Measurements from ENCODE around the gene GMPPA. TPM values are rescaled to one million over a fixed set of nuclear protein-coding genes. Genes with fewer than 3 reads are reported as not detected.
A peak's percentile ranks its signal among the peaks of the same experiment; 100 is the strongest.

The GMPPA gene
- total RNA-seq, 1 donor from 2014 or later: 30.2 TPM

- peak; percentile 26 for DNase-seq (ENCODE audit: low spot score)
- H3K27ac Mint-ChIP-seq (ENCODE audit: unreplicated experiment): no peak overlapping the region
- H3K4me1 Mint-ChIP-seq (ENCODE audit: unreplicated experiment): peaks cover 16% of the 10 kb centered on the region
- no peak for TF ChIP-seq CTCF (IDR thresholded peaks at IDR 0.05; ENCODE audit: unreplicated experiment)
- peaks cover 6% of the 10 kb centered on the region for H3K36me3 Mint-ChIP-seq (ENCODE audit: low read depth, unreplicated experiment)
- H3K27me3 Mint-ChIP-seq (ENCODE audit: unreplicated experiment): peaks cover 23% of the 10 kb centered on the region
- no peak overlapping the region for H3K4me3 Mint-ChIP-seq (ENCODE audit: unreplicated experiment)
- no peaks in the 10 kb centered on the region for H3K9me3 Mint-ChIP-seq (ENCODE audit: unreplicated experiment)
Observed at GRCh38 chr2:219484343-219485200, 14.1 kb upstream of the GMPPA start.

- Mint-ChIP-seq H3K27me3 (ENCODE audit: unreplicated experiment) (peaks cover 23% of the 10 kb centered on the region), H3K4me1 (ENCODE audit: unreplicated experiment) (peaks cover 16% of the 10 kb centered on the region), H3K36me3 (ENCODE audit: low read depth, unreplicated experiment) (peaks cover 6% of the 10 kb centered on the region), H3K9me3 (ENCODE audit: unreplicated experiment) (no peaks in the 10 kb centered on the region), H3K4me3 (ENCODE audit: unreplicated experiment) (no peak overlapping the region), H3K27ac (ENCODE audit: unreplicated experiment) (no peak overlapping the region)
- no peak for TF ChIP-seq CTCF (IDR thresholded peaks at IDR 0.05; ENCODE audit: unreplicated experiment)
- DNase-seq (ENCODE audit: low spot score): no peak
Observed at GRCh38 chr2:219485201-219485580, 13.5 kb upstream of the GMPPA start.

- Mint-ChIP-seq H3K36me3 (ENCODE audit: low read depth, unreplicated experiment) (peaks cover 6% of the 10 kb centered on the region), H3K9me3 (ENCODE audit: unreplicated experiment) (no peaks in the 10 kb centered on the region), H3K27me3 (ENCODE audit: unreplicated experiment) (peaks cover 21% of the 10 kb centered on the region), H3K4me1 (ENCODE audit: unreplicated experiment) (peaks cover 16% of the 10 kb centered on the region), H3K4me3 (ENCODE audit: unreplicated experiment) (no peak overlapping the region), H3K27ac (ENCODE audit: unreplicated experiment) (no peak overlapping the region)
- DNase-seq (ENCODE audit: low spot score): no peak
- no peak for TF ChIP-seq CTCF (IDR thresholded peaks at IDR 0.05; ENCODE audit: unreplicated experiment)
Observed at GRCh38 chr2:219486380-219486959, 12.2 kb upstream of the GMPPA start.

- H3K27ac Mint-ChIP-seq (ENCODE audit: unreplicated experiment): no peak overlapping the region
- no peak for DNase-seq (ENCODE audit: low spot score)
- peaks cover 6% of the 10 kb centered on the region for H3K36me3 Mint-ChIP-seq (ENCODE audit: low read depth, unreplicated experiment)
- H3K9me3 Mint-ChIP-seq (ENCODE audit: unreplicated experiment): no peaks in the 10 kb centered on the region
- H3K27me3 Mint-ChIP-seq (ENCODE audit: unreplicated experiment): peaks cover 15% of the 10 kb centered on the region
- H3K4me3 Mint-ChIP-seq (ENCODE audit: unreplicated experiment): no peak overlapping the region
- TF ChIP-seq CTCF (IDR thresholded peaks at IDR 0.05; ENCODE audit: unreplicated experiment): no peak
- peaks cover 20% of the 10 kb centered on the region for H3K4me1 Mint-ChIP-seq (ENCODE audit: unreplicated experiment)
Observed at GRCh38 chr2:219488149-219488843, 10.4 kb upstream of the GMPPA start.
